GM12878 (cell line): ENCODE data around the gene CLDN34. TPM values are rescaled to one million over a fixed set of nuclear protein-coding genes. Genes with fewer than 3 reads are reported as not detected.

ENCODE experiments used
- ATAC-seq: fragments of 200-7000 bp; cut with Tn5 transposase; 3 replicates; pipeline ENCODE4 v1.9.1; 2020; ENCODE audit warnings: mild to moderate bottlenecking, moderate library complexity
- BruUV-seq: library from RNA; stranded (reverse); fragments of 400-500 nt; replicated peaks from 2 replicates; lab custom pipeline; 2021; lab: Mats Ljungman, UMichigan
- CTCF ChIA-PET: fragments of 300-600 bp; sonication (Branson Sonifier 250); formaldehyde crosslinking; extraction: SDS; loops from one replicate; lab custom pipeline; 2021; ENCODE audit warnings: inconsistent platforms; lab: Yijun Ruan, JAX
- POLR2A ChIA-PET: fragments of 350-600 bp; formaldehyde crosslinking; extraction: SDS; loops from one replicate; lab custom pipeline; 2021; ENCODE audit warnings: inconsistent platforms; lab: Charles Lee
- RAD21 ChIA-PET: fragments of 300-600 bp; sonication (Branson Sonifier 250); formaldehyde crosslinking; loops from one replicate; lab custom pipeline; 2023; ENCODE audit warnings: antibody characterized with exemption; ENCODE audit not compliant: unreplicated experiment; lab: Charles Lee
- SMC1A ChIA-PET: fragments of 300-600 bp; sonication (Branson Sonifier 250); formaldehyde crosslinking; loops from one replicate; lab custom pipeline; 2023; ENCODE audit not compliant: unreplicated experiment, uncharacterized antibody; lab: Charles Lee
- DNase-seq: peaks from one replicate; pipeline ENCODE4 v3.0.0-alpha.2; 2011; ENCODE audit warnings: low read depth, low spot score
- FAIRE-seq: peaks from 3 replicates; lab custom pipeline; 2011; peaks lifted over from hg19 to GRCh38; lab: Jason Lieb, UNC
- H2AFZ ChIP-seq: 2 replicates; pipeline ENCODE4 v1.6.0; 2011; ENCODE audit warnings: low read depth, low read length, control low read depth; ENCODE audit not compliant: control insufficient read depth
- H3K27ac ChIP-seq: 2 replicates; pipeline ENCODE4 v1.5.1; 2011; ENCODE audit warnings: control low read depth; ENCODE audit not compliant: control insufficient read depth, insufficient read depth
- H3K27me3 ChIP-seq, 2 experiments: replicated peaks in 1 of 2; 2 replicates each; pipeline versions ENCODE4 v1.6.0 to v1.6.1; 2011; ENCODE audit warnings: low read length in 1 of 2; ENCODE audit not compliant: control insufficient read depth in 2 of 2, insufficient read depth in 2 of 2
- H3K36me3 ChIP-seq, 2 experiments: 2 replicates each; pipeline ENCODE4 v1.5.1; 2011; ENCODE audit warnings: low read length in 1 of 2; ENCODE audit not compliant: control insufficient read depth in 2 of 2, insufficient read depth in 2 of 2
- H3K4me1 ChIP-seq: 2 replicates; pipeline ENCODE4 v1.6.1; 2011; ENCODE audit warnings: mild to moderate bottlenecking, low read length, moderate library complexity, mixed read lengths; ENCODE audit not compliant: control insufficient read depth, insufficient read depth
- H3K4me2 ChIP-seq: 2 replicates; pipeline ENCODE4 v1.6.0; 2011; ENCODE audit warnings: control low read depth; ENCODE audit not compliant: control insufficient read depth, insufficient read depth
- H3K4me3 ChIP-seq: fragments of 200-600 bp; sonication (generic); 2 replicates; pipeline ENCODE4 v1.5.1; 2016
- H3K79me2 ChIP-seq: 2 replicates; pipeline ENCODE4 v1.6.0; 2011; ENCODE audit warnings: low read length; ENCODE audit not compliant: control insufficient read depth, insufficient read depth
- H3K9ac ChIP-seq: 2 replicates; pipeline ENCODE4 v1.8.0; 2011; ENCODE audit warnings: low read length, control low read depth, mixed read lengths; ENCODE audit not compliant: control insufficient read depth, insufficient read depth
- H3K9me3 ChIP-seq: replicated peaks from 3 replicates; pipeline ENCODE4 v1.5.1; 2011; ENCODE audit warnings: mild to moderate bottlenecking, low read length; ENCODE audit not compliant: control insufficient read depth, insufficient read depth
- H4K20me1 ChIP-seq: 2 replicates; pipeline ENCODE4 v1.6.0; 2011; ENCODE audit not compliant: control insufficient read depth, insufficient read depth
- BMI1 ChIP-seq: fragments of 450-650 bp; IDR thresholded peaks from 2 replicates; pipeline ENCODE4 v1.6.1; 2016; ENCODE audit warnings: mild to moderate bottlenecking, moderate library complexity, borderline replicate concordance
- CEBPZ ChIP-seq: fragments of 150-350 bp; IDR thresholded peaks from 2 replicates; pipeline ENCODE4 v1.6.1; 2016; ENCODE audit warnings: low read depth, low read length
- CREB1 ChIP-seq: IDR thresholded peaks from 2 replicates; pipeline ENCODE4 v1.6.1; 2012; ENCODE audit warnings: low read depth, mild to moderate bottlenecking, inconsistent platforms
- EED ChIP-seq: sonication (generic); IDR thresholded peaks from 2 replicates; pipeline ENCODE4 v1.6.1; 2016; ENCODE audit warnings: antibody characterized with exemption, low read depth
- GABPA ChIP-seq: IDR thresholded peaks from 2 replicates; pipeline ENCODE4 v1.6.1; 2014; ENCODE audit warnings: antibody characterized with exemption, low read depth, mild to moderate bottlenecking, inconsistent platforms
- KAT2A ChIP-seq: conservative IDR thresholded peaks from 2 replicates; pipeline ENCODE4 v1.6.1; 2011; ENCODE audit warnings: low read depth, low read length; ENCODE audit not compliant: control insufficient read depth
- NR2F1 ChIP-seq: fragments of 450-650 bp; conservative IDR thresholded peaks from 2 replicates; pipeline ENCODE4 v1.6.1; 2017; ENCODE audit warnings: mild to moderate bottlenecking
- PAX5 ChIP-seq: IDR thresholded peaks from 2 replicates; pipeline ENCODE4 v1.6.1; 2011; ENCODE audit warnings: low read depth, low read length, borderline replicate concordance
- RB1 ChIP-seq: fragments of 450-650 bp; formaldehyde crosslinking; IDR thresholded peaks from 2 replicates; pipeline ENCODE4 v1.6.1; 2017; ENCODE audit warnings: mild to moderate bottlenecking, borderline replicate concordance
- SIN3A ChIP-seq: IDR thresholded peaks from 2 replicates; pipeline ENCODE4 v1.6.1; 2012; ENCODE audit warnings: low read depth, low read length, improper control_type of control experiment
- SMC3 ChIP-seq: IDR thresholded peaks from 2 replicates; pipeline ENCODE4 v1.6.1; 2011; ENCODE audit warnings: low read length, improper control_type of control experiment, borderline replicate concordance
- TCF3 ChIP-seq: IDR thresholded peaks from 2 replicates; pipeline ENCODE4 v1.6.1; 2012; ENCODE audit warnings: low read depth, mild to moderate bottlenecking, low read length, borderline replicate concordance; ENCODE audit not compliant: insufficient read depth
- USF1 ChIP-seq: IDR thresholded peaks from 2 replicates; pipeline ENCODE4 v1.6.1; 2011; ENCODE audit warnings: borderline replicate concordance, low read depth, mild to moderate bottlenecking, moderate library complexity, mixed read lengths, low read length; ENCODE audit not compliant: insufficient read depth; ENCODE audit errors: extremely low read length
- WRNIP1 ChIP-seq: IDR thresholded peaks from 2 replicates; pipeline ENCODE4 v1.6.1; 2011; ENCODE audit warnings: low read depth, low read length, improper control_type of control experiment, borderline replicate concordance
- YY1 ChIP-seq: IDR thresholded peaks from 2 replicates; pipeline ENCODE4 v1.6.1; 2011; ENCODE audit warnings: low read depth, mild to moderate bottlenecking, low read length
- WGBS: methylation state at CpG from one replicate; pipeline ENCODE4 v1.1.6; 2016; ENCODE audit warnings: low lambda C conversion rate; ENCODE audit not compliant: insufficient replicate concordance, insufficient coverage; ENCODE audit errors: missing lambda C conversion rate; 5-methylcytosine and 5-hydroxymethylcytosine counted together
- in situ Hi-C: fragments of 300-500 bp; cut with MboI; formaldehyde crosslinking; loops from 9 replicates; pipeline ENCODE4 v1.14.3; 2018; ENCODE audit warnings: mixed read lengths
- intact Hi-C: fragments of 100-400 bp; cut with micrococcal nuclease; formaldehyde crosslinking; loops from one replicate; pipeline ENCODE4 v1.14.2; 2022; ENCODE audit not compliant: unreplicated experiment
- polyA plus RNA-seq, 11 experiments: library from polyadenylated mRNA; depleted of rRNA in 4 of 11; unstranded in 6 of 11; stranded (reverse) in 5 of 11; fragments of >200 nt; fragmentation: Nextera tagmentation in 4 of 11; fragmentation: Illumina TruSeq in 1 of 11; extraction: Ambion mirVana in 4 of 11; extraction: Trizol in 1 of 11; gene quantifications; 1 replicate in 1 of 11; 2 replicates in 10 of 11; pipeline versions ENCODE4 v1.2.1 to v1.2.3, GENCODE V29; 2011 to 2016; ENCODE audit warnings: inconsistent platforms in 2 of 11, missing spikeins in 2 of 11, low read depth in 1 of 11
- total RNA-seq, 4 experiments: library from RNA; depleted of rRNA in 3 of 4; stranded (reverse); fragments of >200 nt in 3 of 4; fragmentation: Illumina TruSeq in 1 of 4; extraction: Trizol in 1 of 4; gene quantifications; 2 replicates each; pipeline versions ENCODE4 v1.2.1 to v1.2.3, GENCODE V29; 2013 to 2021
- TF ChIP-seq, protein P1 (sequence below): IDR thresholded peaks from 2 replicates; pipeline ENCODE4 v1.6.1; 2012; ENCODE audit warnings: low read depth, low read length, improper control_type of control experiment
- TF ChIP-seq, protein P2 (sequence below): IDR thresholded peaks from 2 replicates; pipeline ENCODE4 v1.6.1; 2012; ENCODE audit warnings: mild to moderate bottlenecking, low read depth, low read length

CLDN34 gene
- total and polyA plus RNA-seq, 10 of the 15 experiments (the other 5 are each of a cell fraction or from before 2014, with no cell fraction given), result not detected

- H3K4me2 ChIP-seq, result no peak overlapping the region
- no peak overlapping the region for H3K9ac ChIP-seq
- POLR2A ChIA-PET, result interaction anchor here (0.6 to 1.3 kb wide), 2 partner anchors 21 to 76 kb away, joined by 3 to 6 read pairs; no protein-coding TSS in a partner anchor
- TF ChIP-seq CREB1 (no peak), BMI1 (no peak), NR2F1 (no peak), TCF3 (no peak), CEBPZ (no peak), YY1 (no peak), USF1 (no peak), GABPA (no peak), SIN3A (no peak), KAT2A (no peak), SMC3 (no peak), EED (no peak), WRNIP1 (no peak), PAX5 (no peak), RB1 (no peak)
- TF ChIP-seq, protein P1, sequence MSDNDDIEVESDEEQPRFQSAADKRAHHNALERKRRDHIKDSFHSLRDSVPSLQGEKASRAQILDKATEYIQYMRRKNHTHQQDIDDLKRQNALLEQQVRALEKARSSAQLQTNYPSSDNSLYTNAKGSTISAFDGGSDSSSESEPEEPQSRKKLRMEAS, result no peak
- TF ChIP-seq, protein P2, sequence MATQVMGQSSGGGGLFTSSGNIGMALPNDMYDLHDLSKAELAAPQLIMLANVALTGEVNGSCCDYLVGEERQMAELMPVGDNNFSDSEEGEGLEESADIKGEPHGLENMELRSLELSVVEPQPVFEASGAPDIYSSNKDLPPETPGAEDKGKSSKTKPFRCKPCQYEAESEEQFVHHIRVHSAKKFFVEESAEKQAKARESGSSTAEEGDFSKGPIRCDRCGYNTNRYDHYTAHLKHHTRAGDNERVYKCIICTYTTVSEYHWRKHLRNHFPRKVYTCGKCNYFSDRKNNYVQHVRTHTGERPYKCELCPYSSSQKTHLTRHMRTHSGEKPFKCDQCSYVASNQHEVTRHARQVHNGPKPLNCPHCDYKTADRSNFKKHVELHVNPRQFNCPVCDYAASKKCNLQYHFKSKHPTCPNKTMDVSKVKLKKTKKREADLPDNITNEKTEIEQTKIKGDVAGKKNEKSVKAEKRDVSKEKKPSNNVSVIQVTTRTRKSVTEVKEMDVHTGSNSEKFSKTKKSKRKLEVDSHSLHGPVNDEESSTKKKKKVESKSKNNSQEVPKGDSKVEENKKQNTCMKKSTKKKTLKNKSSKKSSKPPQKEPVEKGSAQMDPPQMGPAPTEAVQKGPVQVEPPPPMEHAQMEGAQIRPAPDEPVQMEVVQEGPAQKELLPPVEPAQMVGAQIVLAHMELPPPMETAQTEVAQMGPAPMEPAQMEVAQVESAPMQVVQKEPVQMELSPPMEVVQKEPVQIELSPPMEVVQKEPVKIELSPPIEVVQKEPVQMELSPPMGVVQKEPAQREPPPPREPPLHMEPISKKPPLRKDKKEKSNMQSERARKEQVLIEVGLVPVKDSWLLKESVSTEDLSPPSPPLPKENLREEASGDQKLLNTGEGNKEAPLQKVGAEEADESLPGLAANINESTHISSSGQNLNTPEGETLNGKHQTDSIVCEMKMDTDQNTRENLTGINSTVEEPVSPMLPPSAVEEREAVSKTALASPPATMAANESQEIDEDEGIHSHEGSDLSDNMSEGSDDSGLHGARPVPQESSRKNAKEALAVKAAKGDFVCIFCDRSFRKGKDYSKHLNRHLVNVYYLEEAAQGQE, result no peak
These were observed 40.5 kb downstream of the CLDN34 start for GRCh38 chrX:10007621-10008020.

More at GRCh38 chrX:10007621-10008020, 40.5 kb downstream of the CLDN34 start:
- Histone ChIP-seq H3K27me3 (no peaks in the 10 kb centered on the region), H3K4me3 (no peak overlapping the region), H3K9me3 (no peaks in the 10 kb centered on the region; the same call in 2 of the 3 replicates), H3K79me2 (no peaks in the 10 kb centered on the region), H3K36me3 (no peaks in the 10 kb centered on the region), H2AFZ (no peak overlapping the region), H3K4me1 (peaks cover 9% of the 10 kb centered on the region), H3K27ac (no peak overlapping the region), H4K20me1 (no peaks in the 10 kb centered on the region)
- FAIRE-seq (no peak), ATAC-seq (peak; percentile 1; the same call in 2 of the 3 replicates), DNase-seq (no peak)
- in situ Hi-C loops, result no loop called here
- ChIA-PET CTCF (interaction anchor here (1.1 kb wide), 2 partner anchors 111 to 112 kb away, joined by 3 read pairs; no protein-coding TSS in a partner anchor), SMC1A (interaction anchor here (0.9 to 2.5 kb wide), 4 partner anchors 10 to 103 kb away, joined by 3 to 7 read pairs (median 5); no protein-coding TSS in a partner anchor), RAD21 (interaction anchor here (0.9 to 1.2 kb wide), 3 partner anchors 11 to 88 kb away, joined by 3 to 5 read pairs (median 3); no protein-coding TSS in a partner anchor)
- 22% methylated on average over 3 of the region's 3 CpGs for WGBS
- no TSS peak for BruUV-seq
- intact Hi-C loops, result no loop called here
